GM23338 (cell line): ENCODE measurements around the gene PCSK5. TPM values are rescaled to one million over a fixed set of nuclear protein-coding genes. Genes with fewer than 3 reads are reported as not detected.

Source experiments
- ATAC-seq: fragments of 200-7000 bp; cut with Tn5 transposase; 3 replicates; pipeline ENCODE4 v1.9.1; 2020
- DNase-seq: peaks from one replicate; pipeline ENCODE4 v3.0.0-alpha.2; 2015; ENCODE audit warnings: low spot score
- H2AFZ ChIP-seq: fragments of 200-600 bp; sonication (generic); 2 replicates; pipeline ENCODE4 v1.8.0; 2016; ENCODE audit warnings: antibody characterized with exemption, mild to moderate bottlenecking, moderate library complexity
- H3F3A ChIP-seq: fragments of 200-600 bp; sonication (generic); replicated peaks from 2 replicates; pipeline ENCODE4 v1.8.0; 2017; ENCODE audit warnings: antibody characterized with exemption, mixed run types, low read depth
- H3K27ac ChIP-seq: fragments of 200-600 bp; sonication (generic); 2 replicates; pipeline ENCODE4 v1.6.1; 2016; ENCODE audit warnings: low read depth
- H3K27me3 ChIP-seq: fragments of 200-600 bp; sonication (generic); 2 replicates; pipeline ENCODE4 v1.8.0; 2016; ENCODE audit warnings: mild to moderate bottlenecking, mixed run types, moderate library complexity; ENCODE audit not compliant: insufficient read depth
- H3K36me3 ChIP-seq: fragments of 200-600 bp; sonication (generic); 2 replicates; pipeline ENCODE4 v1.8.0; 2016; ENCODE audit warnings: mild to moderate bottlenecking; ENCODE audit not compliant: insufficient read depth
- H3K4me1 ChIP-seq: fragments of 200-600 bp; sonication (generic); 2 replicates; pipeline ENCODE4 v1.8.0; 2016; ENCODE audit warnings: mild to moderate bottlenecking, moderate library complexity; ENCODE audit not compliant: insufficient read depth
- H3K4me2 ChIP-seq: fragments of 200-600 bp; sonication (generic); 2 replicates; pipeline ENCODE4 v1.7.1; 2017; ENCODE audit warnings: mixed run types
- H3K4me3 ChIP-seq: fragments of 200-600 bp; sonication (generic); 2 replicates; pipeline ENCODE4 v1.6.1; 2016; ENCODE audit warnings: mixed run types
- H3K79me2 ChIP-seq: fragments of 200-600 bp; sonication (generic); replicated peaks from 2 replicates; pipeline ENCODE4 v1.8.0; 2017; ENCODE audit warnings: mild to moderate bottlenecking; ENCODE audit not compliant: insufficient read depth
- H3K9me2 ChIP-seq: fragments of 200-600 bp; sonication (generic); 2 replicates; pipeline ENCODE4 v1.8.0; 2017; ENCODE audit not compliant: insufficient read depth
- H4K20me1 ChIP-seq: fragments of 200-600 bp; sonication (generic); replicated peaks from 2 replicates; pipeline ENCODE4 v1.8.0; 2017; ENCODE audit warnings: mild to moderate bottlenecking; ENCODE audit not compliant: insufficient read depth
- H3K27ac Mint-ChIP-seq: 2 replicates; pipeline ENCODE4 v1.8.0; 2020; ENCODE audit warnings: inconsistent platforms, mild to moderate bottlenecking, moderate library complexity, mixed read lengths
- H3K27me3 Mint-ChIP-seq: 3 replicates; pipeline ENCODE4 v1.8.0; 2022; ENCODE audit warnings: low read depth, mild to moderate bottlenecking, moderate library complexity, mixed read lengths, inconsistent platforms; ENCODE audit not compliant: insufficient read depth, poor library complexity
- H3K36me3 Mint-ChIP-seq: 3 replicates; pipeline ENCODE4 v1.8.0; 2021; ENCODE audit warnings: low read depth, mild to moderate bottlenecking, inconsistent platforms, moderate library complexity, mixed read lengths
- H3K4me1 Mint-ChIP-seq: 3 replicates; pipeline ENCODE4 v1.8.0; 2020; ENCODE audit warnings: mild to moderate bottlenecking, inconsistent platforms, mixed read lengths
- H3K4me3 Mint-ChIP-seq: 3 replicates; pipeline ENCODE4 v1.8.0; 2021; ENCODE audit warnings: moderate library complexity, mild to moderate bottlenecking, inconsistent platforms, mixed read lengths
- H3K9me3 Mint-ChIP-seq: 3 replicates; pipeline ENCODE4 v1.8.0; 2020; ENCODE audit warnings: moderate library complexity, mild to moderate bottlenecking, inconsistent platforms, mixed read lengths
- CREB1 ChIP-seq: fragments of 250-450 bp; sonication (Bioruptor Pico); IDR thresholded peaks from 2 replicates; pipeline ENCODE4 v1.5.0; 2020; ENCODE audit warnings: low read depth, mild to moderate bottlenecking, moderate library complexity
- EZH2 ChIP-seq: fragments of 200-600 bp; sonication (generic); IDR thresholded peaks from one replicate; pipeline ENCODE4 v1.8.0; 2017; ENCODE audit warnings: antibody characterized with exemption, mild to moderate bottlenecking, low read depth; ENCODE audit not compliant: unreplicated experiment
- EZH2phosphoT487 ChIP-seq: fragments of 200-600 bp; sonication (generic); IDR thresholded peaks from one replicate; pipeline ENCODE4 v1.8.1; 2018; ENCODE audit warnings: antibody characterized with exemption; ENCODE audit not compliant: unreplicated experiment
- JUNB ChIP-seq: IDR thresholded peaks from one replicate; pipeline ENCODE4 v1.6.1; 2016; ENCODE audit warnings: antibody characterized with exemption; ENCODE audit not compliant: unreplicated experiment
- NANOG ChIP-seq: IDR thresholded peaks from 2 replicates; pipeline ENCODE4 v1.6.1; 2016; ENCODE audit warnings: antibody characterized with exemption, borderline replicate concordance
- POLR2AphosphoS5 ChIP-seq: IDR thresholded peaks from 2 replicates; pipeline ENCODE4 v1.6.1; 2016; ENCODE audit warnings: antibody characterized with exemption, low read depth
- STAT1 ChIP-seq: IDR thresholded peaks from one replicate; pipeline ENCODE4 v1.6.1; 2016; ENCODE audit warnings: antibody characterized with exemption; ENCODE audit not compliant: unreplicated experiment
- ZNF114 ChIP-seq: fragments of 250-450 bp; sonication (Bioruptor Pico); IDR thresholded peaks from 2 replicates; pipeline ENCODE4 v1.5.0; 2020; ENCODE audit warnings: mild to moderate bottlenecking, moderate library complexity
- polyA plus RNA-seq: library from polyadenylated mRNA; unstranded; fragments of >200 nt; fragmentation: Nextera tagmentation; extraction: Ambion mirVana; gene quantifications from 2 replicates; pipeline ENCODE4 v1.2.1, GENCODE V29; 2016
- total RNA-seq: library from RNA; depleted of rRNA; stranded (reverse); fragments of >200 nt; shearing (Covaris generic); gene quantifications from 2 replicates; pipeline ENCODE4 v1.2.3, GENCODE V29; 2014
- TF ChIP-seq, protein P1 (sequence below): fragments of 250-450 bp; sonication (Bioruptor Pico); IDR thresholded peaks from 2 replicates; pipeline ENCODE4 v1.5.0; 2020; ENCODE audit warnings: mild to moderate bottlenecking, moderate library complexity
- TF ChIP-seq, protein P2 (sequence below): IDR thresholded peaks from 2 replicates; pipeline ENCODE4 v1.6.1; 2016; ENCODE audit warnings: antibody characterized with exemption
- TF ChIP-seq, protein P3 (sequence below), 2 experiments: fragments of 200-600 bp in 1 of 2; sonication (generic) in 1 of 2; conservative IDR thresholded peaks; 2 replicates each; pipeline versions ENCODE4 v1.5.1 to v1.6.1; 2016 to 2017; ENCODE audit warnings: antibody characterized with exemption in 2 of 2, low read depth in 2 of 2, mild to moderate bottlenecking in 2 of 2, moderate library complexity in 1 of 2
- TF ChIP-seq, protein P4 (sequence below): IDR thresholded peaks from one replicate; pipeline ENCODE4 v1.6.1; 2018; ENCODE audit warnings: antibody characterized with exemption; ENCODE audit not compliant: unreplicated experiment

PCSK5 gene
- total and polyA plus RNA-seq, 2 experiments from 2014 or later, result 12.3 to 34.8 TPM

DNA sequence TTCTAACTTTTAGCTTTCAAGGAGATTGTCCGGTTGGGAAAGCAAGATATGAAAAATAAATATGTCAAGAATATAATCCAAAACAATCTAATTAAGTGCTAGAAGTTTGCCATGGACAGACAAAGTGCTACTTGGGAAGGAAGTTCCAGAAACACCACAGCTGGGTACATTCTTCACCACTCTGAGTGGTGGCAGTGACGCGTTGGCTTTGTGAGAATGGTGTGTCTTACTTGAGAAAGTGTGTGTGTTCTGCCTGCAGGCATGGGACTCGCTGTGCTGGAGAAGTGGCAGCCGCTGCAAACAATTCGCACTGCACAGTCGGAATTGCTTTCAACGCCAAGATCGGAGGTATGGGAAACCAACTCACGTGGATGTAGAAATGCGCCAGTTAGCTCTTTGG lies 177.2 kb downstream of the PCSK5 start:
- Histone ChIP-seq H3K79me2 (no peaks in the 10 kb centered on the region; the same call in 1 of the 2 replicates), H3K36me3 (0 out of 2 replicates have a peak, but pooled peaks cover 3% of the 10 kb centered on the region), H3K27ac (no peak overlapping the region), H3K4me3 (no peak overlapping the region), H3K9me2 (no peaks in the 10 kb centered on the region), H3K4me1 (no peaks in the 10 kb centered on the region), H3K27me3 (no peaks in the 10 kb centered on the region), H3F3A (no peaks in the 10 kb centered on the region), H4K20me1 (no peaks in the 10 kb centered on the region), H3K4me2 (no peak overlapping the region), H2AFZ (no peak overlapping the region)
- Mint-ChIP-seq H3K9me3 (peaks cover 14% of the 10 kb centered on the region), H3K27ac (no peak overlapping the region), H3K36me3 (peaks cover 14% of the 10 kb centered on the region), H3K4me1 (no peaks in the 10 kb centered on the region), H3K4me3 (no peak overlapping the region), H3K27me3 (peaks cover 3% of the 10 kb centered on the region)
- ATAC-seq, result no peak
- no peak for TF ChIP-seq STAT1
- TF ChIP-seq, protein P1, sequence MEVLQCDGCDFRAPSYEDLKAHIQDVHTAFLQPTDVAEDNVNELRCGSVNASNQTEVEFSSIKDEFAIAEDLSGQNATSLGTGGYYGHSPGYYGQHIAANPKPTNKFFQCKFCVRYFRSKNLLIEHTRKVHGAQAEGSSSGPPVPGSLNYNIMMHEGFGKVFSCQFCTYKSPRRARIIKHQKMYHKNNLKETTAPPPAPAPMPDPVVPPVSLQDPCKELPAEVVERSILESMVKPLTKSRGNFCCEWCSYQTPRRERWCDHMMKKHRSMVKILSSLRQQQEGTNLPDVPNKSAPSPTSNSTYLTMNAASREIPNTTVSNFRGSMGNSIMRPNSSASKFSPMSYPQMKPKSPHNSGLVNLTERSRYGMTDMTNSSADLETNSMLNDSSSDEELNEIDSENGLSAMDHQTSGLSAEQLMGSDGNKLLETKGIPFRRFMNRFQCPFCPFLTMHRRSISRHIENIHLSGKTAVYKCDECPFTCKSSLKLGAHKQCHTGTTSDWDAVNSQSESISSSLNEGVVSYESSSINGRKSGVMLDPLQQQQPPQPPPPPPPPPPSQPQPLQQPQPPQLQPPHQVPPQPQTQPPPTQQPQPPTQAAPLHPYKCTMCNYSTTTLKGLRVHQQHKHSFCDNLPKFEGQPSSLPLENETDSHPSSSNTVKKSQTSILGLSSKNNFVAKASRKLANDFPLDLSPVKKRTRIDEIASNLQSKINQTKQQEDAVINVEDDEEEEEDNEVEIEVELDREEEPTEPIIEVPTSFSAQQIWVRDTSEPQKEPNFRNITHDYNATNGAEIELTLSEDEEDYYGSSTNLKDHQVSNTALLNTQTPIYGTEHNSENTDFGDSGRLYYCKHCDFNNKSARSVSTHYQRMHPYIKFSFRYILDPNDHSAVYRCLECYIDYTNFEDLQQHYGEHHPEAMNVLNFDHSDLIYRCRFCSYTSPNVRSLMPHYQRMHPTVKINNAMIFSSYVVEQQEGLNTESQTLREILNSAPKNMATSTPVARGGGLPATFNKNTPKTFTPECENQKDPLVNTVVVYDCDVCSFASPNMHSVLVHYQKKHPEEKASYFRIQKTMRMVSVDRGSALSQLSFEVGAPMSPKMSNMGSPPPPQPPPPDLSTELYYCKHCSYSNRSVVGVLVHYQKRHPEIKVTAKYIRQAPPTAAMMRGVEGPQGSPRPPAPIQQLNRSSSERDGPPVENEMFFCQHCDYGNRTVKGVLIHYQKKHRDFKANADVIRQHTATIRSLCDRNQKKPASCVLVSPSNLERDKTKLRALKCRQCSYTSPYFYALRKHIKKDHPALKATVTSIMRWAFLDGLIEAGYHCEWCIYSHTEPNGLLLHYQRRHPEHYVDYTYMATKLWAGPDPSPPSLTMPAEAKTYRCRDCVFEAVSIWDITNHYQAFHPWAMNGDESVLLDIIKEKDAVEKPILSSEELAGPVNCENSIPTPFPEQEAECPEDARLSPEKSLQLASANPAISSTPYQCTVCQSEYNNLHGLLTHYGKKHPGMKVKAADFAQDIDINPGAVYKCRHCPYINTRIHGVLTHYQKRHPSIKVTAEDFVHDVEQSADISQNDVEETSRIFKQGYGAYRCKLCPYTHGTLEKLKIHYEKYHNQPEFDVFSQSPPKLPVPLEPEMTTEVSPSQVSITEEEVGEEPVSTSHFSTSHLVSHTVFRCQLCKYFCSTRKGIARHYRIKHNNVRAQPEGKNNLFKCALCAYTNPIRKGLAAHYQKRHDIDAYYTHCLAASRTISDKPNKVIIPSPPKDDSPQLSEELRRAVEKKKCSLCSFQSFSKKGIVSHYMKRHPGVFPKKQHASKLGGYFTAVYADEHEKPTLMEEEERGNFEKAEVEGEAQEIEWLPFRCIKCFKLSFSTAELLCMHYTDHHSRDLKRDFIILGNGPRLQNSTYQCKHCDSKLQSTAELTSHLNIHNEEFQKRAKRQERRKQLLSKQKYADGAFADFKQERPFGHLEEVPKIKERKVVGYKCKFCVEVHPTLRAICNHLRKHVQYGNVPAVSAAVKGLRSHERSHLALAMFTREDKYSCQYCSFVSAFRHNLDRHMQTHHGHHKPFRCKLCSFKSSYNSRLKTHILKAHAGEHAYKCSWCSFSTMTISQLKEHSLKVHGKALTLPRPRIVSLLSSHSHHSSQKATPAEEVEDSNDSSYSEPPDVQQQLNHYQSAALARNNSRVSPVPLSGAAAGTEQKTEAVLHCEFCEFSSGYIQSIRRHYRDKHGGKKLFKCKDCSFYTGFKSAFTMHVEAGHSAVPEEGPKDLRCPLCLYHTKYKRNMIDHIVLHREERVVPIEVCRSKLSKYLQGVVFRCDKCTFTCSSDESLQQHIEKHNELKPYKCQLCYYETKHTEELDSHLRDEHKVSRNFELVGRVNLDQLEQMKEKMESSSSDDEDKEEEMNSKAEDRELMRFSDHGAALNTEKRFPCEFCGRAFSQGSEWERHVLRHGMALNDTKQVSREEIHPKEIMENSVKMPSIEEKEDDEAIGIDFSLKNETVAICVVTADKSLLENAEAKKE (CRISPR knock-in tag), result no peak
- no peak for TF ChIP-seq JUNB
- TF ChIP-seq, protein P2, sequence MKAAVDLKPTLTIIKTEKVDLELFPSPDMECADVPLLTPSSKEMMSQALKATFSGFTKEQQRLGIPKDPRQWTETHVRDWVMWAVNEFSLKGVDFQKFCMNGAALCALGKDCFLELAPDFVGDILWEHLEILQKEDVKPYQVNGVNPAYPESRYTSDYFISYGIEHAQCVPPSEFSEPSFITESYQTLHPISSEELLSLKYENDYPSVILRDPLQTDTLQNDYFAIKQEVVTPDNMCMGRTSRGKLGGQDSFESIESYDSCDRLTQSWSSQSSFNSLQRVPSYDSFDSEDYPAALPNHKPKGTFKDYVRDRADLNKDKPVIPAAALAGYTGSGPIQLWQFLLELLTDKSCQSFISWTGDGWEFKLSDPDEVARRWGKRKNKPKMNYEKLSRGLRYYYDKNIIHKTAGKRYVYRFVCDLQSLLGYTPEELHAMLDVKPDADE, result no peak
- no peak for TF ChIP-seq POLR2AphosphoS5
- no peak for TF ChIP-seq NANOG
- TF ChIP-seq ZNF114 (CRISPR knock-in tag), result no peak
- no peak for TF ChIP-seq EZH2phosphoT487
- TF ChIP-seq CREB1 (CRISPR knock-in tag), result no peak
- TF ChIP-seq, protein P3, sequence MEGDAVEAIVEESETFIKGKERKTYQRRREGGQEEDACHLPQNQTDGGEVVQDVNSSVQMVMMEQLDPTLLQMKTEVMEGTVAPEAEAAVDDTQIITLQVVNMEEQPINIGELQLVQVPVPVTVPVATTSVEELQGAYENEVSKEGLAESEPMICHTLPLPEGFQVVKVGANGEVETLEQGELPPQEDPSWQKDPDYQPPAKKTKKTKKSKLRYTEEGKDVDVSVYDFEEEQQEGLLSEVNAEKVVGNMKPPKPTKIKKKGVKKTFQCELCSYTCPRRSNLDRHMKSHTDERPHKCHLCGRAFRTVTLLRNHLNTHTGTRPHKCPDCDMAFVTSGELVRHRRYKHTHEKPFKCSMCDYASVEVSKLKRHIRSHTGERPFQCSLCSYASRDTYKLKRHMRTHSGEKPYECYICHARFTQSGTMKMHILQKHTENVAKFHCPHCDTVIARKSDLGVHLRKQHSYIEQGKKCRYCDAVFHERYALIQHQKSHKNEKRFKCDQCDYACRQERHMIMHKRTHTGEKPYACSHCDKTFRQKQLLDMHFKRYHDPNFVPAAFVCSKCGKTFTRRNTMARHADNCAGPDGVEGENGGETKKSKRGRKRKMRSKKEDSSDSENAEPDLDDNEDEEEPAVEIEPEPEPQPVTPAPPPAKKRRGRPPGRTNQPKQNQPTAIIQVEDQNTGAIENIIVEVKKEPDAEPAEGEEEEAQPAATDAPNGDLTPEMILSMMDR (conservative IDR thresholded peaks at IDR 0.05; ENCODE audit: low read depth in 2 of 2), result no peak
- TF ChIP-seq, protein P4, sequence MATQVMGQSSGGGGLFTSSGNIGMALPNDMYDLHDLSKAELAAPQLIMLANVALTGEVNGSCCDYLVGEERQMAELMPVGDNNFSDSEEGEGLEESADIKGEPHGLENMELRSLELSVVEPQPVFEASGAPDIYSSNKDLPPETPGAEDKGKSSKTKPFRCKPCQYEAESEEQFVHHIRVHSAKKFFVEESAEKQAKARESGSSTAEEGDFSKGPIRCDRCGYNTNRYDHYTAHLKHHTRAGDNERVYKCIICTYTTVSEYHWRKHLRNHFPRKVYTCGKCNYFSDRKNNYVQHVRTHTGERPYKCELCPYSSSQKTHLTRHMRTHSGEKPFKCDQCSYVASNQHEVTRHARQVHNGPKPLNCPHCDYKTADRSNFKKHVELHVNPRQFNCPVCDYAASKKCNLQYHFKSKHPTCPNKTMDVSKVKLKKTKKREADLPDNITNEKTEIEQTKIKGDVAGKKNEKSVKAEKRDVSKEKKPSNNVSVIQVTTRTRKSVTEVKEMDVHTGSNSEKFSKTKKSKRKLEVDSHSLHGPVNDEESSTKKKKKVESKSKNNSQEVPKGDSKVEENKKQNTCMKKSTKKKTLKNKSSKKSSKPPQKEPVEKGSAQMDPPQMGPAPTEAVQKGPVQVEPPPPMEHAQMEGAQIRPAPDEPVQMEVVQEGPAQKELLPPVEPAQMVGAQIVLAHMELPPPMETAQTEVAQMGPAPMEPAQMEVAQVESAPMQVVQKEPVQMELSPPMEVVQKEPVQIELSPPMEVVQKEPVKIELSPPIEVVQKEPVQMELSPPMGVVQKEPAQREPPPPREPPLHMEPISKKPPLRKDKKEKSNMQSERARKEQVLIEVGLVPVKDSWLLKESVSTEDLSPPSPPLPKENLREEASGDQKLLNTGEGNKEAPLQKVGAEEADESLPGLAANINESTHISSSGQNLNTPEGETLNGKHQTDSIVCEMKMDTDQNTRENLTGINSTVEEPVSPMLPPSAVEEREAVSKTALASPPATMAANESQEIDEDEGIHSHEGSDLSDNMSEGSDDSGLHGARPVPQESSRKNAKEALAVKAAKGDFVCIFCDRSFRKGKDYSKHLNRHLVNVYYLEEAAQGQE, result no peak
- TF ChIP-seq EZH2, result no peak
- no peak for DNase-seq
